ENCODE measurements around the gene FUCA1.
A peak's percentile ranks its signal among the peaks of the same experiment; 100 is the strongest.
"Not testable (repeated sequence)": the region's sequence is repeated elsewhere in the genome, so short reads cannot be mapped to it uniquely, and the experiment has no call there.

The FUCA1 gene

DNA sequence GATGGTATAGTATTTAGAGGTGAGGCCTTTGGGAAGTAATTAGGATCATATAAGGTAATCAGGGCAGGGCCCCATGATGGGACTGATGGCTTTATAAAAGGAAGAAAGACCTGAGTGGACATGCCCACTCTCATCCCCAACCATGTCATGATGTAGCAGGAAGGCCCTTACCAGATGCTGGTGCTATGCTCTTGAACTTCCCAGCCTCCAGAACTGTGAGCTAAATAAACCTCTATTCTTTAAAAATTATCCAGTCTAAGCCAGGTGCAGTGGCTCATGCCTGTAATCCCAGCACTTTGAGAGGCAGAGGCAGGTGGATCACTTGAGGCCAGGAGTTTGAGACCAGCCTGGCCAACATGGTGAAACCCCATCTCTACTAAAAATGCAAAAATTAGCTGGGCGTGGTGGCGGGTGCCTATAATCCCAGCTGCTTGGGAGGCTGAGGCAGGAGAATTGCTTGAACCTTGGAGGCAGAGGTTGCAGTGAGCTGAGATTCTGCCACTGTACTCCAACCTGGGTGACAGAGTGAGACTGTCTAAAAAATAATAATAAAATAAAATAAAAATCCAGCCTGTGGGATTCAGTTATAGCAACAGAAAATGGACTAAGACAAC lies 20.5 kb downstream of the FUCA1 start:
- not testable (repeated sequence) for H3K27ac ChIP-seq (ENCODE audit: low read depth in 2 of 2, low read length in 2 of 2); H3K4me3 ChIP-seq (ENCODE audit: low read length in 2 of 2); H3K9ac ChIP-seq (ENCODE audit: low read depth in 1 of 2, low read length in 2 of 2); H3K9me3 ChIP-seq (ENCODE audit: control insufficient read depth in 2 of 2, low read length in 2 of 2); H3K4me1 ChIP-seq (ENCODE audit: control insufficient read depth in 2 of 2, insufficient read depth in 2 of 2, low read length in 2 of 2); H3K27me3 ChIP-seq (ENCODE audit: control insufficient read depth in 2 of 2, insufficient read depth in 2 of 2, low read length in 2 of 2)
- peaks cover 26 to 28% of the 10 kb centered on the region in 2 donors for H3K36me3 ChIP-seq (ENCODE audit: control insufficient read depth in 2 of 2, insufficient read depth in 2 of 2, low read length in 2 of 2)

DNA sequence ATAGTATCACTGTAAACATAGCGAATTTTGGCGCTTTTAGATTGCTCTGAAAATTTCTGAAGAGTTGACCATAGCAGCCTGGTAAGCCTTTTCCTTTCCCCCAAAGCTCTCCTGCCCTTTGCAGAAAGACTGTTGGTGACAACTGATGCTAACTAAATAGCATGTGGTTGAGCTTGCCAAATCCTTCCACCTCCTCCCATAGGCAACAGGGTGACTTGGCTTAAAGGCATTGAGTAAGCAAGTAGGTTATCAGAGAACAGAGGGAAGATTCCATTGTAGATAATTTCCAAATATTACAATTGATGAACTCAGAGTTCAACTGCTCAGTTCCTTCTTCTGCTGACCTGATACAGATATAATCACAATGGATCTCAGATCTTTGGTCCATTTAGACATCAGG lies 22.9 kb downstream of the FUCA1 start:
- Histone ChIP-seq H3K9ac (ENCODE audit: low read depth in 1 of 2, low read length in 2 of 2) (no peak overlapping the region), H3K4me3 (ENCODE audit: low read length in 2 of 2) (no peak overlapping the region), H3K9me3 (ENCODE audit: control insufficient read depth in 2 of 2, low read length in 2 of 2) (no peaks in the 10 kb centered on the region), H3K4me1 (ENCODE audit: control insufficient read depth in 2 of 2, insufficient read depth in 2 of 2, low read length in 2 of 2) (no peaks in the 10 kb centered on the region), H3K27me3 (ENCODE audit: control insufficient read depth in 2 of 2, insufficient read depth in 2 of 2, low read length in 2 of 2) (no peaks in the 10 kb centered on the region), H3K36me3 (ENCODE audit: control insufficient read depth in 2 of 2, insufficient read depth in 2 of 2, low read length in 2 of 2) (peaks cover 26 to 28% of the 10 kb centered on the region in 2 donors), H3K27ac (ENCODE audit: low read depth in 2 of 2, low read length in 2 of 2) (no peak overlapping the region)

DNA sequence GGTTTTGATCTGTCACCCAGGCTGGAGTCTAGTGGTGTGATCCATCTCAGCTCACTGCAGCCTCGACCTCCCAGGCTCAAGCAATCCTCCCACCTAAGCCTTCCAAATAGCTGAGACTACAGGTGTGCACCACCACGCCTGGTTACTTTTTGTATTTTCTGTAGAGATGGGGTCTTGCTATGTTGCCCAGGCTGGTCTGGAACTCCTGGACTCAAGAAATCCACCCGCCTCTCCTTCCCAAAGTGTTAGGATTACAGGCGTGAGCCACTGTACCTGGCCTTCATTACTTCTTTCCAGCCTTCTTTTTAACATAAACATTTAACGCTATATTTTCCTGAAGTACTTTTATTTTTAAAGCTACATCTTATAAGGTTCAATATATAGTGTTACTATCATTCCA lies 24.4 kb downstream of the FUCA1 start:
- Histone ChIP-seq H3K4me3 (ENCODE audit: low read length in 2 of 2) (no peak overlapping the region), H3K9me3 (ENCODE audit: control insufficient read depth in 2 of 2, low read length in 2 of 2) (no peaks in the 10 kb centered on the region), H3K4me1 (ENCODE audit: control insufficient read depth in 2 of 2, insufficient read depth in 2 of 2, low read length in 2 of 2) (no peaks in the 10 kb centered on the region), H3K9ac (ENCODE audit: low read depth in 1 of 2, low read length in 2 of 2) (no peak overlapping the region), H3K27ac (ENCODE audit: low read depth in 2 of 2, low read length in 2 of 2) (no peak overlapping the region), H3K36me3 (ENCODE audit: control insufficient read depth in 2 of 2, insufficient read depth in 2 of 2, low read length in 2 of 2) (peaks cover 26 to 27% of the 10 kb centered on the region in 2 donors), H3K27me3 (ENCODE audit: control insufficient read depth in 2 of 2, insufficient read depth in 2 of 2, low read length in 2 of 2) (no peaks in the 10 kb centered on the region)

DNA sequence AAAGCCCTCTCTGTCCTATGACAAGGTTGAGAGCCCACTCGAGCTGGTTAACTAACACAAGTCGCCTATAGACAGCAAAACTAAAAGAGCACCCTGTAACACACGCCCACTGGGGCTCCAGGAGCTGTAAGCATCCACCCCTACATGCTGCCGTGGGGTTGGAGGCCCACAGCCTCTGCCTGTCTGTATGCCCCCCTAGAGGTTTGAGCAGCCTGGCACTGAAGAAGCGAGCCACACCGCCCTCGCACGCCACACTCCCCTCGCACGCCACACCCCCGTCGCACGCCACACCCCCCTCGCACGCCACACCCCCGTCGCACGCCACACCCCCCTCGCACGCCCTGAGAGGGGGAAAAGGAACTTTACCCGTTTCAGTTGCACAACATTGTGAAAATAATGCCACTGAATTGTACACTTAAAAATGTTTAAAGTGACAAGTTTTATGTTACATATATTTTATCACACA lies 29.7 kb downstream of the FUCA1 start:
- H3K36me3 ChIP-seq (ENCODE audit: control insufficient read depth in 2 of 2, insufficient read depth in 2 of 2, low read length in 2 of 2): no peaks in the 10 kb centered on the region
- H3K27ac ChIP-seq (ENCODE audit: low read depth in 2 of 2, low read length in 2 of 2): no peak overlapping the region
- no peaks in the 10 kb centered on the region for H3K27me3 ChIP-seq (ENCODE audit: control insufficient read depth in 2 of 2, insufficient read depth in 2 of 2, low read length in 2 of 2)
- H3K9ac ChIP-seq (ENCODE audit: low read depth in 1 of 2, low read length in 2 of 2): peak overlapping the region; percentile 34 to 60
- H3K4me1 ChIP-seq (ENCODE audit: control insufficient read depth in 2 of 2, insufficient read depth in 2 of 2, low read length in 2 of 2): peaks cover 5 to 7% of the 10 kb centered on the region in 2 donors
- H3K4me3 ChIP-seq (ENCODE audit: low read length in 2 of 2): peak overlapping the region; percentile 54 to 71
- no peaks in the 10 kb centered on the region for H3K9me3 ChIP-seq (ENCODE audit: control insufficient read depth in 2 of 2, low read length in 2 of 2)

DNA sequence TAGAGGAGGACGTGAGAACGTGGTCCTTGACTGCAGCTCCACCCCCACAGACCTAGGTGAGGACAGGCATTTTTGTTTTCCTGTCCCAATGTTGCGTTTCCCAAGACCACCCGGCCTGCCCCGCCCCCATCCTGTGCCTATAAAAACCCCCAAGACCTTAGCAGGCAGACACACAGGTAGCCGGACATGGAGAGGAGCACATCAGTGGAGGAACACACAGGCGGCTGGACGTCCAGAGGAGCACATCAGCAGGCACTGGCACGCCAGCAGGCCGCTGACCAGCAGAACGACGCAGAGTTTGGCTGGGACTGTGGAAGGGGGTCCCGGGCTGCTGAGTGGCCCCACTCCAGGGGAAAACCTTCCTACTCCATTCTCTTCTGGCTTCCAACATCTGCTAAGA lies 30.2 kb downstream of the FUCA1 start:
- H3K36me3 ChIP-seq (ENCODE audit: control insufficient read depth in 2 of 2, insufficient read depth in 2 of 2, low read length in 2 of 2): no peaks in the 10 kb centered on the region
- no peaks in the 10 kb centered on the region for H3K27me3 ChIP-seq (ENCODE audit: control insufficient read depth in 2 of 2, insufficient read depth in 2 of 2, low read length in 2 of 2)
- H3K9ac ChIP-seq (ENCODE audit: low read depth in 1 of 2, low read length in 2 of 2): peak overlapping the region in 1 of 2 donors; percentile 14
- H3K9me3 ChIP-seq (ENCODE audit: control insufficient read depth in 2 of 2, low read length in 2 of 2): no peaks in the 10 kb centered on the region
- peaks cover 5 to 7% of the 10 kb centered on the region in 2 donors for H3K4me1 ChIP-seq (ENCODE audit: control insufficient read depth in 2 of 2, insufficient read depth in 2 of 2, low read length in 2 of 2)
- no peak overlapping the region for H3K27ac ChIP-seq (ENCODE audit: low read depth in 2 of 2, low read length in 2 of 2)
- peak overlapping the region; percentile 54 to 71 for H3K4me3 ChIP-seq (ENCODE audit: low read length in 2 of 2)

DNA sequence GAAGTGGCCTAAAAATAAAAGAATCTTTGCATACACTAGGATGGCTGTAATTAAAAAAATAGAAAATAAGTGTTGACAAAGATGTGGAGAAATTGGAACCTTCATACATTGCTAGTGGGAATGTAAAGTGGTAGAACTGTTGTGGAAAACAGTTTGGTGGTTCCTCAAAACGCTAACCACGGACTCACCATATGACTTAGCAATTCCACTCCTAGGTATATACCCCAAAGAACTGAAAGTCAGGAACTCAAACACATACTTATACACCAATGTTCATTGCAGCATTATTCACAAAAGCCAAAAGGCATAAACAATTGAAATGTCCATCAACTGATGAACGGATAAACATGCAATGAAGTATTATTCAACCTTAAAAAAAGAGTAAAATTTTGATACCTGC lies 32.1 kb downstream of the FUCA1 start:
- H3K27ac ChIP-seq (ENCODE audit: low read depth in 2 of 2, low read length in 2 of 2): no peak overlapping the region
- no peak overlapping the region for H3K4me3 ChIP-seq (ENCODE audit: low read length in 2 of 2)
- H3K27me3 ChIP-seq (ENCODE audit: control insufficient read depth in 2 of 2, insufficient read depth in 2 of 2, low read length in 2 of 2): no peaks in the 10 kb centered on the region
- H3K9me3 ChIP-seq (ENCODE audit: control insufficient read depth in 2 of 2, low read length in 2 of 2): no peaks in the 10 kb centered on the region
- peaks cover 5 to 7% of the 10 kb centered on the region in 2 donors for H3K4me1 ChIP-seq (ENCODE audit: control insufficient read depth in 2 of 2, insufficient read depth in 2 of 2, low read length in 2 of 2)
- H3K36me3 ChIP-seq (ENCODE audit: control insufficient read depth in 2 of 2, insufficient read depth in 2 of 2, low read length in 2 of 2): no peaks in the 10 kb centered on the region
- no peak overlapping the region for H3K9ac ChIP-seq (ENCODE audit: low read depth in 1 of 2, low read length in 2 of 2)

DNA sequence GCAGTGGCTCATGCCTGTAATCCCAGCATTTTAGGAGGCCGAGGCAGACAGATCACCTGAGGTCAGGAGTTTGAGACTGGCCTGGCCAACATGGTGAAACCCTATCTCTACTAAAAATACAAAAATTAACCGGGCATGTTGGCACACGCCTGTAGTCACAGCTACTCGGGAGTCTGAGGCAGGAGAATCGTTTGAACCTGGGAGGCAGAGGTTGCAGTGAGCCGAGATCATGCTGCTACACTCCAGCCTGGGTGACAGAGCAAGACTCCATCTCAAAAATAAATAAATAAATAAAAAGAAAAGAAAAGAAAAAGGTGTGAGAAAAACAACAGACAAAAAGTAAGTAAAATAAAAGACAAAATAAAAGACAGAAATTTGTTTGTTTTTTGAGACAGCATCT lies 33.9 kb downstream of the FUCA1 start:
- H3K36me3 ChIP-seq (ENCODE audit: control insufficient read depth in 2 of 2, insufficient read depth in 2 of 2, low read length in 2 of 2); H3K9me3 ChIP-seq (ENCODE audit: control insufficient read depth in 2 of 2, low read length in 2 of 2); H3K9ac ChIP-seq (ENCODE audit: low read depth in 1 of 2, low read length in 2 of 2); H3K4me1 ChIP-seq (ENCODE audit: control insufficient read depth in 2 of 2, insufficient read depth in 2 of 2, low read length in 2 of 2); H3K27me3 ChIP-seq (ENCODE audit: control insufficient read depth in 2 of 2, insufficient read depth in 2 of 2, low read length in 2 of 2); H3K27ac ChIP-seq (ENCODE audit: low read depth in 2 of 2, low read length in 2 of 2); H3K4me3 ChIP-seq (ENCODE audit: low read length in 2 of 2): not testable (repeated sequence)

DNA sequence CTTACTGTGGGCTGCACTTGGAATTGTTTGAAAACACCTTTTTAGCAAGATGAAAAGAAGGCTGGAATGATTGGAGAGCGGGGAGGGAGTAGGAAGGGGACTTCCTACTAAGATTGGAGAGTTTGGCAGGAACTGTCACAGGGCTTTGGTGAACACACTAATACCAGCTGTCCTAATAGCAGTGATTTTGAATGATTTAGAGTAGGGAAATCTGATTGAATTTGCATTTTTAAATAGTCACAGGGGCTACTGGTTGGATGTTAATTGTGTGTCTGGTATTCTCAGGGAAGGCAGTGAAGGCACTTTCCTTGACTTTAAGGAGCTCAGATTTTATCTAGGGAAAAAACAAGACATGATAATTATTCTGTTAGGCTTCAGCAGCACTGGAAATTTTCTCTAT lies 40.4 kb downstream of the FUCA1 start:
- no peak overlapping the region for H3K27ac ChIP-seq (ENCODE audit: low read depth in 2 of 2, low read length in 2 of 2)

DNA sequence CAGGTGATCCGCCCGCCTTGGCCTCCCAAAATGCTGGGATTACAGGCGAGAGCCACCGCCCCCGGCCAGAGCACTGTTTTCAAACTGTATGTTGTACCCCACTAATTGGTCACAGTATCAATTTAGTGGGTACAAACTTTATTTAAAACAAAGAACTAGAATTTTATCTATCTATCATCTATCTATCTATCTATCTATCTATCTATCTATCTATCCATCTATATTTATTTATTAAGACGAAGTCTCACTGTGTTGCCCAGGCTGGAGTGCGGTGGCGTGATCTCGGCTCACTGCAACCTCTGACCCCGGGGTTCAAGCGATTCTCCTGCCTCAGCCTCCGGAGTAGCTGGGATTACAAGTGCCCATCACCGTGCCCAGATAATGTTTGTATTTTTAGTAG lies 41.5 kb downstream of the FUCA1 start:
- H3K9ac ChIP-seq (ENCODE audit: low read depth in 1 of 2, low read length in 2 of 2); H3K9me3 ChIP-seq (ENCODE audit: control insufficient read depth in 2 of 2, low read length in 2 of 2); H3K4me3 ChIP-seq (ENCODE audit: low read length in 2 of 2); H3K36me3 ChIP-seq (ENCODE audit: control insufficient read depth in 2 of 2, insufficient read depth in 2 of 2, low read length in 2 of 2); H3K27me3 ChIP-seq (ENCODE audit: control insufficient read depth in 2 of 2, insufficient read depth in 2 of 2, low read length in 2 of 2); H3K27ac ChIP-seq (ENCODE audit: low read depth in 2 of 2, low read length in 2 of 2): not testable (repeated sequence)
- peaks cover 3 to 10% of the 10 kb centered on the region in 2 donors for H3K4me1 ChIP-seq (ENCODE audit: control insufficient read depth in 2 of 2, insufficient read depth in 2 of 2, low read length in 2 of 2)

More for the DNA sequence above, 40.4 kb downstream of the FUCA1 start:
- peaks cover 3 to 10% of the 10 kb centered on the region in 2 donors for H3K4me1 ChIP-seq (ENCODE audit: control insufficient read depth in 2 of 2, insufficient read depth in 2 of 2, low read length in 2 of 2)
- no peaks in the 10 kb centered on the region for H3K27me3 ChIP-seq (ENCODE audit: control insufficient read depth in 2 of 2, insufficient read depth in 2 of 2, low read length in 2 of 2)
- H3K36me3 ChIP-seq (ENCODE audit: control insufficient read depth in 2 of 2, insufficient read depth in 2 of 2, low read length in 2 of 2): no peaks in the 10 kb centered on the region
- H3K4me3 ChIP-seq (ENCODE audit: low read length in 2 of 2): no peak overlapping the region
- H3K9me3 ChIP-seq (ENCODE audit: control insufficient read depth in 2 of 2, low read length in 2 of 2): no peaks in the 10 kb centered on the region
- no peak overlapping the region for H3K9ac ChIP-seq (ENCODE audit: low read depth in 1 of 2, low read length in 2 of 2)

DNA sequence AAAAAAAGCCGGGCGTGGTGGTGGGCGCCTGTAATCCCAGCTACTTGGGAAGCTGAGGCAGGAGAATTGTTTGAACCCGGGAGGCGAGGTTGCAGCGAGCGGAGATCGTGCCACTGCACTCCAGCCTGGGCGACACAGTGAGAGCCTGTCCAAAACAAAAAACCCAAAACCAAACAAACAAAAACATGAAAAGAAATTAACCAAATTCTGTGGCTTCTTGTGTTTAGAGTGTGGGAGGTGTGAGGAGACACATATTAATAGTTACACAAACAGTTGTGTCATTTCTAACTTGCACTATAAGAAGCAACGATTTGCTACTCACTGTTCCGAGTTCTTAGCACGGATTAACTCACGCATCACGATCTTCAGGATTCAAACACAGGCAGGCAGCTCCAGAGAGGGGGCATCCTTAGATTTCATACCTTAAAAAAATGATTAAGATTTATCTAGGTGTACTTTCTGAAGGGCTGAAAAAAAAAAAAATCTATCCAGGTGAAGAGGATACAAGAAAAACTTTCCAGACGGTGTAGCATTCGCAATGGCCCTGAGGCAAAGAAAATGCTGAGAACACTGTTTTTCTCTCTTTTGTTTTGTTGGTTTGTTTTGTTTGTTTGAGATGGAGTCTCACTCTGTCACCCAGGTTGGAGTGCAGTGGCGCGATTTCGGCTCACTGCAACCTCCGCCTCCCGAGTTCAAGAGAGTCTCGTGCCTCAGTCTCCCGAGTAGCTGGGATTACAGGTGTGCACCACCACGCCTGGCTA lies 42.1 kb downstream of the FUCA1 start:
- Histone ChIP-seq H3K27me3 (ENCODE audit: control insufficient read depth in 2 of 2, insufficient read depth in 2 of 2, low read length in 2 of 2) (no peaks in the 10 kb centered on the region), H3K4me3 (ENCODE audit: low read length in 2 of 2) (peak overlapping the region; percentile 89 to 98)

More for the DNA sequence above, 42.1 kb downstream of the FUCA1 start:
- Histone ChIP-seq H3K9me3 (ENCODE audit: control insufficient read depth in 2 of 2, low read length in 2 of 2) (no peaks in the 10 kb centered on the region), H3K4me1 (ENCODE audit: control insufficient read depth in 2 of 2, insufficient read depth in 2 of 2, low read length in 2 of 2) (peaks cover 3 to 10% of the 10 kb centered on the region in 2 donors), H3K9ac (ENCODE audit: low read depth in 1 of 2, low read length in 2 of 2) (peak overlapping the region; percentile 63 to 99), H3K36me3 (ENCODE audit: control insufficient read depth in 2 of 2, insufficient read depth in 2 of 2, low read length in 2 of 2) (no peaks in the 10 kb centered on the region), H3K27ac (ENCODE audit: low read depth in 2 of 2, low read length in 2 of 2) (peak overlapping the region; percentile 90 to 94)

Measured in mucosa of rectum (tissue), 2 donors.